A549 (cell line): ENCODE results near the gene LTA. TPM values are rescaled to one million over a fixed set of nuclear protein-coding genes. Genes with fewer than 3 reads are reported as not detected.
A peak's percentile ranks its signal among the peaks of the same experiment; 100 is the strongest.

Source experiments
- ATAC-seq, 2 experiments: fragments of 200-7000 bp in 1 of 2; fragments of >200 bp in 1 of 2; cut with Nextera tagmentation in 1 of 2; cut with Tn5 transposase in 1 of 2; 3 replicates each; pipeline versions ENCODE4 v1.8.0 to v1.9.1; 2018 to 2020; ENCODE audit warnings: mild to moderate bottlenecking in 1 of 2, moderate library complexity in 1 of 2
- CTCF ChIA-PET: fragments of 300-600 bp; sonication (Branson Sonifier 250); formaldehyde crosslinking; extraction: SDS; loops from one replicate; lab custom pipeline; 2021; ENCODE audit warnings: antibody characterized with exemption, inconsistent platforms; lab: Yijun Ruan, JAX
- POLR2A ChIA-PET: fragments of 350-600 bp; formaldehyde crosslinking; extraction: SDS; loops from one replicate; lab custom pipeline; 2021; ENCODE audit warnings: antibody characterized with exemption, inconsistent platforms; lab: Yijun Ruan, JAX
- DNase-seq, 2 experiments: peaks; one replicate each; pipeline versions ENCODE4 v3.0.0 to v3.0.0-alpha.2; 2011 to 2016; ENCODE audit warnings: low read depth in 1 of 2, low spot score in 1 of 2
- FAIRE-seq: peaks from 2 replicates; lab custom pipeline; 2011; peaks lifted over from hg19 to GRCh38; lab: Jason Lieb, UNC
- H3K27ac ChIP-seq, 2 experiments: fragments of >200 bp; sonication (Bioruptor Twin); formaldehyde crosslinking; 3 replicates each; pipeline ENCODE4 v1.5.1; 2016 to 2017
- H3K4me1 ChIP-seq: fragments of >200 bp; sonication (Bioruptor Twin); formaldehyde crosslinking; 3 replicates; pipeline ENCODE4 v1.6.1; 2016
- H3K4me2 ChIP-seq: fragments of >200 bp; sonication (Bioruptor Twin); formaldehyde crosslinking; 3 replicates; pipeline ENCODE4 v1.6.1; 2016
- H3K4me3 ChIP-seq: fragments of >200 bp; sonication (Bioruptor Twin); formaldehyde crosslinking; 3 replicates; pipeline ENCODE4 v1.5.1; 2016
- H3K9me3 ChIP-seq: fragments of >200 bp; sonication (Bioruptor Twin); formaldehyde crosslinking; 3 replicates; pipeline ENCODE4 v1.6.1; 2016
- BHLHE40 ChIP-seq: IDR thresholded peaks from 2 replicates; pipeline ENCODE4 v1.6.1; 2012; ENCODE audit warnings: low read depth, low read length, inconsistent platforms
- CHD4 ChIP-seq: fragments of 200-600 bp; sonication (generic); IDR thresholded peaks from 2 replicates; pipeline ENCODE4 v1.6.1; 2016; ENCODE audit warnings: antibody characterized with exemption, mild to moderate bottlenecking, borderline replicate concordance
- EHF ChIP-seq: fragments of 250-450 bp; sonication (Bioruptor Pico); IDR thresholded peaks from 2 replicates; pipeline ENCODE4 v1.5.0; 2020; ENCODE audit warnings: mild to moderate bottlenecking
- ESRRA ChIP-seq: fragments of 150-350 bp; IDR thresholded peaks from 2 replicates; pipeline ENCODE4 v1.6.1; 2014; ENCODE audit warnings: mild to moderate bottlenecking, low read length, borderline replicate concordance
- FOXS1 ChIP-seq: fragments of 250-450 bp; sonication (Bioruptor Pico); IDR thresholded peaks from 2 replicates; pipeline ENCODE4 v1.5.0; 2020; ENCODE audit warnings: mild to moderate bottlenecking, moderate library complexity
- JUN ChIP-seq, 2 experiments: fragments of >200 bp; sonication (Bioruptor Twin); formaldehyde crosslinking; IDR thresholded peaks; 2 replicates in 1 of 2; 3 replicates in 1 of 2; pipeline ENCODE4 v1.6.1; 2016 to 2017
- NPAS2 ChIP-seq: fragments of 250-450 bp; sonication (Bioruptor Pico); IDR thresholded peaks from 2 replicates; pipeline ENCODE4 v1.8.0; 2022; ENCODE audit warnings: mild to moderate bottlenecking, moderate library complexity, borderline replicate concordance
- POLR2A ChIP-seq: IDR thresholded peaks from 2 replicates; pipeline ENCODE4 v1.6.1; 2012; ENCODE audit warnings: mild to moderate bottlenecking, low read length
- POLR2AphosphoS2 ChIP-seq: conservative IDR thresholded peaks from 2 replicates; pipeline ENCODE4 v1.6.1; 2012; ENCODE audit warnings: low read length, improper control_type of control experiment, inconsistent platforms
- RAD21 ChIP-seq, 2 experiments: fragments of >200 bp in 1 of 2; sonication (Bioruptor Twin) in 1 of 2; formaldehyde crosslinking in 1 of 2; IDR thresholded peaks in 1 of 2; conservative IDR thresholded peaks in 1 of 2; 2 replicates in 1 of 2; 3 replicates in 1 of 2; pipeline ENCODE4 v1.6.1; 2012 to 2018; ENCODE audit warnings: inconsistent platforms in 1 of 2
- RNF2 ChIP-seq: fragments of 200-600 bp; sonication (generic); IDR thresholded peaks from 2 replicates; pipeline ENCODE4 v1.6.1; 2016; ENCODE audit warnings: low read depth, mild to moderate bottlenecking, antibody characterized with exemption, moderate library complexity, borderline replicate concordance
- SREBF2 ChIP-seq: fragments of 450-650 bp; IDR thresholded peaks from 2 replicates; pipeline ENCODE4 v1.6.1; 2014; ENCODE audit warnings: mild to moderate bottlenecking, moderate library complexity
- ZC3H11A ChIP-seq: fragments of 450-650 bp; IDR thresholded peaks from 2 replicates; pipeline ENCODE4 v1.6.1; 2014; ENCODE audit warnings: antibody characterized with exemption, mild to moderate bottlenecking
- ZNF302 ChIP-seq: fragments of 250-450 bp; sonication (Bioruptor Pico); IDR thresholded peaks from 2 replicates; pipeline ENCODE4 v1.9.0; 2021; ENCODE audit warnings: inconsistent platforms, mild to moderate bottlenecking, moderate library complexity
- WGBS: methylation state at CpG from one replicate; pipeline ENCODE4 v1.1.6; 2017; ENCODE audit errors: missing lambda C conversion rate; 5-methylcytosine and 5-hydroxymethylcytosine counted together
- polyA plus RNA-seq, 4 experiments: library from polyadenylated mRNA; depleted of rRNA in 3 of 4; stranded (reverse); fragments of >200 nt; fragmentation: RNase III in 1 of 4; extraction: RNeasy Plus Mini Kit Qiagen cat#74134 plus additional on column Dnase treatment in 1 of 4; gene quantifications; 2 replicates in 3 of 4; 3 replicates in 1 of 4; pipeline ENCODE4 v1.2.3, GENCODE V29; 2011 to 2017
- TF ChIP-seq, protein P1 (sequence below): IDR thresholded peaks from 2 replicates; pipeline ENCODE4 v1.6.1; 2012
- TF ChIP-seq, protein P2 (sequence below): fragments of 200-600 bp; sonication (generic); IDR thresholded peaks from 2 replicates; pipeline ENCODE4 v1.6.1; 2016; ENCODE audit warnings: antibody characterized with exemption, mild to moderate bottlenecking, moderate library complexity

Gene LTA
- polyA plus RNA-seq, 2 of the 4 experiments (the other 2 are of a cell fraction), result 0.08 TPM; not detected in 1

DNA sequence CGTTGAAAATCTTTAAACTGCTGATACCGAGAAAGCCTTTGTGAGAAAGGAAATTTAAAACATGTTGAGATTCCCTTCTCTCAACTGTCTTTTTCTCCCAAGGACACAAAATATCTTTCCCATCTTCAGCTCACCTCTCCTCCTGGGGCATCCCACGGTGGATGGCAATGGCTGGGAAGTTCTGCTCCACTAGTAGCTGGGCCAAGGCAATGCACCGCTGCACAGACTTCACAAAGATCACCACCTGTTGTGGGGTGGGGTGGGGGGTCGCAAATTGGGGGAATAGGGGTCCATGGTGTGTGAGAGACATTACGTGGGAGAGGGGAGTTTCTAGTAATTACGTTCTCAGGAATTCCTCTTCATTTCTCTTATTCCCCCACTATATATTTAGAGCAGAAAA, 40.9 kb upstream of the LTA start:
- H3K4me3 ChIP-seq, result no peak overlapping the region
- ATAC-seq, result no peak
- TF ChIP-seq CHD4 (no peak), ESRRA (no peak), POLR2A (no peak), RAD21 (conservative IDR thresholded peaks at IDR 0.05 in 1 of 2, IDR thresholded peaks at IDR 0.05 in 1 of 2) (no peak), FOXS1 (no peak), ZNF302 (CRISPR knock-in tag) (no peak), JUN (IDR thresholded peaks at IDR 0.05) (no peak), RNF2 (no peak), SREBF2 (no peak)
- TF ChIP-seq, protein P1, sequence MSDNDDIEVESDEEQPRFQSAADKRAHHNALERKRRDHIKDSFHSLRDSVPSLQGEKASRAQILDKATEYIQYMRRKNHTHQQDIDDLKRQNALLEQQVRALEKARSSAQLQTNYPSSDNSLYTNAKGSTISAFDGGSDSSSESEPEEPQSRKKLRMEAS, result no peak
- TF ChIP-seq, all 56 proteins: peak for 0
- WGBS, result 85% methylated on average over 7 of the region's 7 CpGs
- ChIA-PET POLR2A (interaction anchor here (1.4 kb wide), 1 partner anchor 10 kb away, joined by 6 read pairs; the partner anchor contains the start of gene DDX39B), CTCF (interaction anchor here (0.8 to 1.6 kb wide), 6 partner anchors 10 to 134 kb away, joined by 3 to 6 read pairs (median 4); partner anchors contain the start of genes ATP6V1G2 and DDX39B)
- no peak for DNase-seq
- FAIRE-seq, result no peak
- Histone ChIP-seq H3K27ac (no peak overlapping the region), H3K9me3 (no peaks in the 10 kb centered on the region), H3K4me2 (no peak overlapping the region), H3K4me1 (no peaks in the 10 kb centered on the region)

DNA sequence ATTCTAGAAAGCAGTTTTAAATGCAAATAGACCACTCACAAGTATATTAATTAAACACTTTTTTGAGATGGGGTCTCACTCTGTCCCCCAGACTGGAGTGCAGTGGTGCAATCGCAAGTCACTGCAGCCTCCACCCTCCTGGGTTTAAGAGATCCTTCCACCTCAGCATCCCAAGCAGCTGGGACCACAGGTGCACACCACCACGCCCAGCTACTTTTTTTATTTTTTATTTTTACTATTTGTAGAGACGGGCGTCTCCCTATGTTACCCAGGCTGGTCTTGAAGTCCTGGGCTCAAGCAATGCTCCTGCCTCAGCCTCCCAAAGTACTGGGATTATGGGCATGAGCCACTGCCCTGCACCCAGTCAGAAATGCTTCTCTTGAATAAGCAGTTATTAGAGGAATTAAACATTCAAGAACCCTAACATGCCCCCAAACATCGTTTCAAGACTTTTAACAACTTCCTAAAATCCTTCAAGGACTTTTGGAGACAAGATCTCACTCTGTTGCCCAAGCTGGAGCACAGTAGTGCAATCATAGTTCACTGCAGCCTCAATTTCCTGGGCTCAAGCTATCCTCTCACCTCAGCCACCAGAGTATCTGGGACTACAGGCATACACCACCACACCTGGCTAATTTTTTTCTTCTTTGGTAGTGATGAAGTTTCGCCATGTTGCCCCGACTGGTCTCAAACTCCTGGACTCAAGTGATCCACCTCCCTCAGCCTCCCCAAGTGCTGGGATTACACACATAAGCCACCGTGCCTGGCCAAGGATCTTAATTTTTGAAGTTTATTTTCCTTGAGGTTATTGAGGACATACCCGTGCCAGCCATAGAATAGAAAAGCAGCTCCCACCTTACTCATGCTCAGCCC, 40.1 kb upstream of the LTA start:
- FAIRE-seq (no peak), ATAC-seq (no peak), DNase-seq (no peak)
- ChIA-PET CTCF (interaction anchor here (0.5 to 1.6 kb wide), 7 partner anchors 10 to 373 kb away, joined by 3 to 6 read pairs (median 3); partner anchors contain the start of genes ATP6V1G2 and DDX39B), POLR2A (interaction anchor here (1.4 kb wide), 1 partner anchor 9 kb away, joined by 6 read pairs; the partner anchor contains the start of gene DDX39B)
- WGBS, result 89% methylated on average over 9 of the region's 9 CpGs
- H3K4me3 ChIP-seq, result no peak overlapping the region
- TF ChIP-seq EHF (CRISPR knock-in tag), result no peak
- TF ChIP-seq POLR2AphosphoS2, result 0 out of 2 replicates have a peak, but pooled peaks have one; percentile 1
- H3K4me2 ChIP-seq, result no peak overlapping the region
- H3K9me3 ChIP-seq, result no peaks in the 10 kb centered on the region
- no peaks in the 10 kb centered on the region for H3K4me1 ChIP-seq
- no peak overlapping the region for H3K27ac ChIP-seq

DNA sequence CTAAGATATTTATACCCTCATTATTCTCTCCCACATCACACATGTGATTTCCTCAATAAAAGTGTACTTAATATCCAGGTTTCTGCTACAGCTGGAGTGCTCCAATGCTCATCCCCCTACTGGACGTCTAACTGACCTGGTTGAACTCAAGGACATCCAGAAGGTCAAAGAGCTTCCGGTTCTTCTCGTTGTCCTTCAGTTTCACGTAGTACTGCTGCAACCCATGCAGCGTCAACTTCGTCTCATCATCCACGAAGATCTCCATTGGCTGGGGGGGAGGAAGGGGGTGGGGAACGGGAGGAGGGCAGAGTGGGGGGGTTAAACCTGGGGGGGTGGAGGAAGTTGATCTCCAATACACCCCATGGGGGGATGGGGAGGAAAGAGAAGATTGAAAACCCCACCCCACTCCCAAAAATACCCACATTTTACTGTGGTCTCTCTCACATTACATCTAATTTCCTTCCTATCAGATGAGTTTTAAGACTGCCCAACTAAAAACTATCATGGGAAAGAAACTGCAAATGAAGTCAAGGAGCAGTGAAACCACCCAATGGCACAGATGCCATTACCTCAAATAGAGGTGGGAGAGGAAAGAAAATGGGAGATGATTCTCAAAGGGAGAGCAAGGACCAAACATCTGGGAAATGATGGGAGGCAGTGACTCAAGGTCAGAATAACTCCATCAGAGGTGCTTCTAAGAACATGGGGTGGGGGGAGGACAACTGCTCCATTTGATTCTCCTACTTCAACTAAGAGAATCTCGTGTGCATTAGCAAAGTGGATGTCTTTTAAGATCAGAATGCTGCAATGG, 39.2 kb upstream of the LTA start:
- ChIA-PET POLR2A (interaction anchor here (1.4 kb wide), 1 partner anchor 9 kb away, joined by 6 read pairs; the partner anchor contains the start of gene DDX39B), CTCF (interaction anchor here (1.6 kb wide), 1 partner anchor 9 kb away, joined by 6 read pairs; the partner anchor contains the start of gene DDX39B)
- TF ChIP-seq NPAS2 (no peak), BHLHE40 (no peak), RAD21 (conservative IDR thresholded peaks at IDR 0.05 in 1 of 2, IDR thresholded peaks at IDR 0.05 in 1 of 2) (no peak), ZC3H11A (no peak)
- TF ChIP-seq, protein P2, sequence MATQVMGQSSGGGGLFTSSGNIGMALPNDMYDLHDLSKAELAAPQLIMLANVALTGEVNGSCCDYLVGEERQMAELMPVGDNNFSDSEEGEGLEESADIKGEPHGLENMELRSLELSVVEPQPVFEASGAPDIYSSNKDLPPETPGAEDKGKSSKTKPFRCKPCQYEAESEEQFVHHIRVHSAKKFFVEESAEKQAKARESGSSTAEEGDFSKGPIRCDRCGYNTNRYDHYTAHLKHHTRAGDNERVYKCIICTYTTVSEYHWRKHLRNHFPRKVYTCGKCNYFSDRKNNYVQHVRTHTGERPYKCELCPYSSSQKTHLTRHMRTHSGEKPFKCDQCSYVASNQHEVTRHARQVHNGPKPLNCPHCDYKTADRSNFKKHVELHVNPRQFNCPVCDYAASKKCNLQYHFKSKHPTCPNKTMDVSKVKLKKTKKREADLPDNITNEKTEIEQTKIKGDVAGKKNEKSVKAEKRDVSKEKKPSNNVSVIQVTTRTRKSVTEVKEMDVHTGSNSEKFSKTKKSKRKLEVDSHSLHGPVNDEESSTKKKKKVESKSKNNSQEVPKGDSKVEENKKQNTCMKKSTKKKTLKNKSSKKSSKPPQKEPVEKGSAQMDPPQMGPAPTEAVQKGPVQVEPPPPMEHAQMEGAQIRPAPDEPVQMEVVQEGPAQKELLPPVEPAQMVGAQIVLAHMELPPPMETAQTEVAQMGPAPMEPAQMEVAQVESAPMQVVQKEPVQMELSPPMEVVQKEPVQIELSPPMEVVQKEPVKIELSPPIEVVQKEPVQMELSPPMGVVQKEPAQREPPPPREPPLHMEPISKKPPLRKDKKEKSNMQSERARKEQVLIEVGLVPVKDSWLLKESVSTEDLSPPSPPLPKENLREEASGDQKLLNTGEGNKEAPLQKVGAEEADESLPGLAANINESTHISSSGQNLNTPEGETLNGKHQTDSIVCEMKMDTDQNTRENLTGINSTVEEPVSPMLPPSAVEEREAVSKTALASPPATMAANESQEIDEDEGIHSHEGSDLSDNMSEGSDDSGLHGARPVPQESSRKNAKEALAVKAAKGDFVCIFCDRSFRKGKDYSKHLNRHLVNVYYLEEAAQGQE, result no peak
- Histone ChIP-seq H3K4me3 (no peak overlapping the region), H3K4me2 (no peak overlapping the region), H3K27ac (no peak overlapping the region), H3K9me3 (no peaks in the 10 kb centered on the region), H3K4me1 (no peaks in the 10 kb centered on the region)
- WGBS, result 72% methylated on average over 9 of the region's 9 CpGs
- DNase-seq (no peak), FAIRE-seq (no peak), ATAC-seq (no peak)
